GM18520 (cell line): Measurements from ENCODE around the gene ULK1.
"Not testable (repeated sequence)": the region's sequence is repeated elsewhere in the genome, so short reads cannot be mapped to it uniquely, and the experiment has no call there.

Experiments used
- ATAC-seq: cut with Tn5 transposase; IDR thresholded peaks from one replicate; pipeline ENCODE4 v1.9.1; 2021; ENCODE audit not compliant: unreplicated experiment

ULK1 gene

DNA sequence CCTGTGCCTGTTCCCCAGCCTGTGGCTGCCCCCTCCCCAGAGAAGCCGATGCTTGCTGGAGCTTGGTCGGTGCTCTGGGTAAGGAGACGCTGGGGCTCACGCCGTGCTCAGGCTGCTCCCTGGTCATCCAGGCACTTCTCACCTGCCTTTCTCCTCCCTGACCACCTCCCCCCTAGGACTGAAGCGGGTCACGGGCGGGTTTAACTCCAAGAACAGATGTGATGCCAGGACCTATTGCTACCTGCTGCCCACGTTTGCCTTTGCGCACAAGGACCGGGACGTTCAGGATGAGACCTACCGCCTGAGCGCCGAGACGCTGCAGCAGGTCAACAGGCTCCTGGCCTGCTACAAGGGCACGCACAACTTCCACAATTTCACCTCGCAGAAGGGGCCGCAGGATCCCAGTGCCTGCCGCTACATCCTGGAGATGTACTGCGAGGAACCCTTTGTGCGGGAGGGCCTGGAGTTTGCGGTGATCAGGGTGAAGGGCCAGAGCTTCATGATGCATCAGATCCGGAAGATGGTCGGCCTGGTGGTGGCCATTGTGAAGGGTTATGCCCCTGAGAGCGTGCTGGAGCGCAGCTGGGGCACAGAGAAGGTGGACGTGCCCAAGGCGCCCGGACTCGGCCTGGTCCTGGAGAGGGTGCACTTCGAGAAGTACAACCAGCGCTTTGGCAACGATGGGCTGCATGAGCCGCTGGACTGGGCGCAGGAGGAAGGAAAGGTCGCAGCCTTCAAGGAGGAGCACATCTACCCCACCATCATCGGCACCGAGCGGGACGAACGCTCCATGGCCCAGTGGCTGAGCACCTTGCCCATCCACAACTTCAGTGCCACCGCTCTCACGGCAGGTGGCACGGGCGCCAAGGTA is 46.9 kb downstream of the ULK1 start:
- no peak for ATAC-seq

- ATAC-seq: no peak
These were observed 47.5 kb downstream of the ULK1 start for GRCh38 chr12:131941987-131942341.

DNA sequence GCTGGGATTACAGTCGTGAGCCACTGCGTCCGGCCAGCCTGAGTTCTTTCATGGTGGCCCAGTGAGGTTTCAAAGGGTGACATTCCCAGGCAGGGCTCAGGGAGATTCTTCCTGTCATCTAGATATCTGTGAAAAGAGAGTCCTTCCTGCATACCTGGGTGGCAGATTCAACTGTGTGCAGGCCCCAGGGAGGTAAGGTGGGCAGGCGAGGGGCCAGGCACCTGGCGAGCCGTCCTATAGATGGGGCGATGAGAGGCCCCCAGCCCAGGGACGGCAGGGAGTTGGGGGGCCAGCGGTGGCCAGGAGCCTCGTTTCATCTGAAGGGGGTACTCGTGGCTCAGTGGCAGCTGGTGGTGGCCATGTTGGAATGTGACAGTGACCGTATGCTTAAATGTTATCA is 48.2 kb downstream of the ULK1 start:
- ATAC-seq: no peak

DNA sequence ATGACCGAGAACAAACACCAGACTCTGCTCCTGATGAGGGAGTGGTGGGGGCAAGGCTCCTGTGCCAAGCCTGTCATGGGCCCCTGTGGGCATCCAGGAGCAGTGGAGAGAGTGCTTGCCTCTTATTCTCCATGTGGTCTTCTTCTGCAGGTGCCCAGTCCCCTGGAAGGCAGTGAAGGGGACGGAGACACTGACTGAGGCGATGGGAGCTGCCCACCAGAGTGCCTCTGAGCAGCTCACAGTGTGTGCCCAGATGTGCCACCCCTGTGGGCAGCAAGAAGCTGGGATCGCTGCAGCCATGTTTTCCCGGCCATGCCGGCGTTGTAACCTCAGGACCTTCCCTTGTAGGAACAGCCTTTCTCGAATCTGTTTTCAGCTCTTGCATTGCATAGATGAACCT is 49.0 kb downstream of the ULK1 start:
- no peak for ATAC-seq

DNA sequence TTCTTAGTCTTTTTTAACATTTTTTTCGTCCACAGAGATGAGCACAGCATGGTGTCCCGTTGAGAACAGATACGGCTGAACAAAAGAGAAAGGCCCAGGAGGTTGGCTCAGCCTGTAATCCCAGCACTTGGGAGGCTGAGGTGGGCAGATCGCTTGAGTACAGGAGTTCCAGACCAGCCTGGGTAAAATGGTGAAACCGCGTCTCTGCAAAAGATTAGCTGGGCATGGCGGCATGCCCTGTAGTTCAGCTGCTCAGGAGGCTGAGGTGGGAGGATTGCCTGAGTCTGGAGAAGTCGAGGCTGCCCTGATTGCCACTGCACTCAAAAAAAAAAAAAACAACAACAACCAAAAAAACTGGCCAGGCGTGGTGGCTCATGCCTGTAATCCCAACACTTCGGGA is 49.5 kb downstream of the ULK1 start:
- ATAC-seq: no peak

GRCh38 chr12:131944601-131945251 is 50.3 kb downstream of the ULK1 start:
- ATAC-seq: no peak

- ATAC-seq: no peak
These were observed 52.3 kb downstream of the ULK1 start for GRCh38 chr12:131946757-131947156.

DNA sequence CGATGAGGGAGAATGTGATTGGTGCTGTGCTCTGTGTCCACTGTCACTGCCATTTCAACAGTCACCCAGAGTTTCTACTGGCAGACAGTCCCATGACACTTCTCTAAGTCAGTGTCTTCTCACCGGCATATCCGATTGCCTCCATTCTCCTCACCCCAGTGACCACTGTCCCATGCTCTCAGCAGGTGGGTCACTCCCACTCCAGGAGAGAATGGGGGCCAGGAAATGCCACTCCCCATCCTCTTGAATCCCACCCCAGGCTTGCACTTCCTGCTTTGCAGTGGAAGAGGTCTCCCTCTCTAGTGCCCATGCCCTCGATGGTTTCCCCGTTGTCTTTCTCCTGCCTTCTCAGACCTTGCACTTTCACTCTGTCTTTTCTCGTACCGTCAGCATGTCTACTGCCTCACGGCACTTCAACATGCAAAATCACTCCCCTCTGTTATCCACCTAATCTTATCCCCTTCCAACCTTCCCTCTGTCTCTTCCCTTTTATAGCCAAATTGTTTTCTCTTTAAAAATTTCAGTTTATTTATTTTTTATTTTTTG is 53.1 kb downstream of the ULK1 start:
- no peak for ATAC-seq

GRCh38 chr12:131948166-131948712 is 53.8 kb downstream of the ULK1 start:
- no peak for ATAC-seq

DNA sequence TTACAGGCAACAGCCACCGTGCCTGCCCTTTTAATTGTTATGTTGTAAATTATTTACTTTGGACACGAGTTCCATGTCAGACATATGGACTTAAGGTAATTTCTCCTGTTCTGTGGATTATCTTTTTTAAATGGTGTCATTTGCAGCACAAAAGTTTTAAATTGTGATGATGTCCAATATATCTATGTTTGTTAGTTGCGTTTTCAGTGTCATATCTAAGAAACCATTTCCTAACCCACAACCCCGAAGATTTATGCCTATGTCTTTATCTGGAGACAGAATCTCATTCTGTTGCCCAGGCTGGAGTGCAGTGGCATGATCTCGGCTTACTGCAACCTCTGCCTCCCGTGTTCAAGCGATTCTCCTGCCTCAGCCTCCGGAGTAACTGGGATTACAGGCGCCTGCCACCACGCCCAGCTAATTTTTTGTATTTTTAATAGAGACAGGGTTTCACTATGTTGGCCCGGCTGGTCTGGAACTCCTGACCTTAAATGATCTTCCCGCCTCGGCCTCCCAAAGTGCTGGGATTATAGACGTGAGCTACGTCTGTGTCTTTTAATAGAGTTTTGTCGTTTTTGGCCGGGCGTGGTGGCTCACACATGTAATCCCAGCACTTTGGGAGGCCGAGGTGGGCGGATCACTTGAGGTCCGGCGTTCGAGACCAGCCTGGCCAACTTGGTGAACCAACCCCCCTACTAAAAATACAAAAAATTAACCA is 54.5 kb downstream of the ULK1 start:
- not testable (repeated sequence) for ATAC-seq

DNA sequence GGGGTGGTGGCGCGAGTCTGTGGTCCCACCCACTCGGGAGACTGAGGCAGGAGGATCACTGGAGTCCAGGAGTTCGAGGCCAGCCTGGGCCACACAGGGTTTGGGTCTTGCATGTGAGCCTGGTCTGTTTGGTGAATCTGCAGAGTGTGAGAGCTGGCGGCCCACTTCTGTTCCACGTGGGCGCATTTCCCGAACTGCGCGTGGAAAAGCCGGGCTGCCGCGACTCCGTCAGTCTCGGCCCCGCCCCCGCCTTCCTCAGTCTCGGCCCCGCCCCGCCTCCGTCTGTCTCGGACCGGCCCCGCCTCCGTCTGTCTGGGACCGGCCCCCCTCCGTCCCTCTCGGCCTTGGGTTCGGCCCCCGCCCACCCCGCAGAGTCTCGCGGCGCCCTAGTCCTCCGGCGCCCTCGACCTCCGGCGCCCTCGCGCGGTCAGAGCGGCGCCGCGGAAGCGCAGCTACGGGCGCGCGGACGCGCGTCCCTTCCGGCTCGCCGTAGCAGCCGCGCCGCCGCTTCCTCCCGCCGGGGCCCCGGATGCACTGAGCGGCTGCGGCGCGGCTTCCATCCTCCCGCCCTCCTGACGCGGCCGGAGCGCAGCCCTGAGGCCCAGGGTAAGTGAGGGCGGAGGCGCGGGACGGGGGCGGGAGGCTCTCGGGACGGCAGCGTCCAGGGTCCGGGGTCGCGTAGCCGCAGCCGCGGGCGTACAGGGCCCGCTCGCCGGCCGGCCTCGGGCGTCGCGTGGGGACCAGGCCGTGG is 55.2 kb downstream of the ULK1 start, which contains the start of gene EP400:
TSS of gene EP400 (plus strand) at position 512 of the 751 bp plus-strand sequence. CDS start 10,678 bp downstream, outside the sequence.
- ATAC-seq: peak; percentile 90

DNA sequence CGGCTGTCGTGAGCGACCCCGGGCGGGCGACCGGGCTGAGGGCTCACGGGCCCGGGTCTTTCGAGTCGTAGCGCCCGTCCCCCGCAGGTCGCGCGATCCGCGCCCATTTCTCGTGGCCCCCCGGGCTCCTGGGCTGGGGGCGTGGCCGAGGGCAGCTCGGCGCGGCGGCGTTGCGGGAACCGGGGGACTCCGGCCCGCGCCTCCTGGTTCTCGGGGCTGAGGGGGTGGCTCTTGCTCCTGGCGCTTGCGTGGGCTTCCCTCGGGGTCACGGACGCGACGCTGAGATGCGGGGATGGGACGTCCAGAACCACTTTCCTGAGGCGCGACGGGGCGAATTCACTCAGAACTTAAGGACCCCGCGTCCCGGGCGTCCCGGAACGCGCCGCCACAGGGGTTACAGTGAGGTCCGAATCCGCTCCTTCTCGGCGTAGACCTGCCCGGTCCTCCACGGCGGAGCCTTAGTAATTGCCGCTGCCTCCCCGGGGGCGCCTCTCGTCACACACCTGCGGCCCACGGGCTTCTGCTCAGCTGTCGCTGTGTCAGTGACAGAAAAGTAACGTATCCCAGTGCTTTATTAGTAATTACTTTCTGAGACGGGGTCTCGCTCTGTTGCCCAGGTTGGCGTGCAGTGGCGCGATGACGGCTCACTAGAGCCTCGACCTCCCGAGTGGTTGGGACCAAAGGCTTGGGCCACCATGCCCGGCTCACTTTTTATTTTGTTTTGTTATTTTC is 55.9 kb downstream of the ULK1 start:
- peak; percentile 2 for ATAC-seq

- not testable (repeated sequence) for ATAC-seq
These were observed 59.4 kb downstream of the ULK1 start for GRCh38 chr12:131953810-131954209.

GRCh38 chr12:131954460-131954859 is 60.0 kb downstream of the ULK1 start:
- not testable (repeated sequence) for ATAC-seq

- no peak for ATAC-seq
These were observed 64.7 kb downstream of the ULK1 start for GRCh38 chr12:131959116-131959515.

- no peak for ATAC-seq
These were observed 65.5 kb downstream of the ULK1 start for GRCh38 chr12:131959641-131960589.

DNA sequence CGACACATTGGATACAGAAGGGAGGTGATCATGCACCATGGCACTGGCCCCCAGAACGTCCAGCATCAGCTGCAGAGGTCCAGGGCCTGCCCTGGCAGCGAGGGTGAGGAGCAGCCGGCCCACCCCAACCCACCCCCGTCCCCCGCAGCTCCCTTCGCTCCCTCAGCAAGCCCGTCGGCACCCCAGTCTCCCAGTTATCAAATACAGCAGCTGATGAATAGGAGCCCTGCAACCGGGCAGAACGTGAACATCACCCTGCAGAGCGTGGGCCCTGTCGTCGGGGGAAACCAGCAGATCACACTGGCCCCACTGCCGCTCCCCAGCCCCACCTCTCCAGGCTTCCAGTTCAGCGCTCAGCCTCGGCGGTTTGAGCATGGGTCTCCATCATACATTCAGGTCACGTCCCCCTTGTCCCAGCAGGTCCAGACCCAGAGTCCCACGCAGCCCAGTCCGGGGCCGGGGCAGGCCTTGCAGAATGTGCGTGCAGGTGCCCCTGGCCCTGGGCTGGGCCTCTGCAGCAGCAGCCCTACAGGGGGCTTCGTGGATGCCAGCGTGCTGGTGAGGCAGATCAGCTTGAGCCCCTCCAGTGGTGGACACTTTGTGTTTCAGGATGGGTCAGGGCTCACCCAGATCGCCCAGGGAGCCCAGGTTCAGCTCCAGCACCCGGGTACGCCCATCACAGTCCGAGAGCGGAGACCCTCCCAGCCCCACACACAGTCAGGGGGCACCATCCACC is 66.3 kb downstream of the ULK1 start:
- ATAC-seq: not testable (repeated sequence)

GRCh38 chr12:131961328-131961727 is 66.9 kb downstream of the ULK1 start:
- ATAC-seq: not testable (repeated sequence)
